CD8-positive, alpha-beta memory T cell (primary cell): ENCODE measurements around the gene PDIA6. TPM values are rescaled to one million over a fixed set of nuclear protein-coding genes. Genes with fewer than 3 reads are reported as not detected.

Source experiments
- CTCF ChIA-PET: fragments of 350-600 bp; sonication (Branson Sonifier 250); formaldehyde crosslinking; loops from one replicate; lab custom pipeline; 2021; ENCODE audit warnings: antibody characterized with exemption; lab: Charles Lee
- POLR2A ChIA-PET: fragments of 350-600 bp; sonication (Branson Sonifier 250); formaldehyde crosslinking; loops from one replicate; lab custom pipeline; 2021; ENCODE audit warnings: antibody characterized with exemption; lab: Charles Lee
- DNase-seq, 5 donors: peaks; one replicate each; pipeline versions ENCODE4 v3.0.0 to v3.0.0-alpha.2; 2020 to 2022; ENCODE audit warnings: mixed read lengths in 1 of 5
- H3K27ac ChIP-seq: one replicate; pipeline ENCODE4 v1.7.0; 2013; ENCODE audit warnings: low read depth, mild to moderate bottlenecking, low read length, moderate library complexity
- H3K27me3 ChIP-seq: 2 replicates; pipeline ENCODE4 v1.7.0; 2013; ENCODE audit warnings: low read length, mild to moderate bottlenecking; ENCODE audit not compliant: insufficient read depth, poor library complexity, severe bottlenecking
- H3K36me3 ChIP-seq: 2 replicates; pipeline ENCODE4 v1.7.0; 2013; ENCODE audit warnings: mild to moderate bottlenecking, low read length, moderate library complexity; ENCODE audit not compliant: insufficient read depth
- H3K4me1 ChIP-seq: 2 replicates; pipeline ENCODE4 v1.7.0; 2013; ENCODE audit warnings: mild to moderate bottlenecking, low read length, moderate library complexity; ENCODE audit not compliant: insufficient read depth
- H3K4me3 ChIP-seq: 2 replicates; pipeline ENCODE4 v1.7.0; 2013; ENCODE audit warnings: mild to moderate bottlenecking, low read length
- H3K9me3 ChIP-seq: 2 replicates; pipeline ENCODE4 v1.7.0; 2013; ENCODE audit warnings: mild to moderate bottlenecking, low read length
- H3K27ac Mint-ChIP-seq, 8 donors: one replicate each; pipeline ENCODE4 v1.8.0; 2020 to 2021; ENCODE audit warnings: mixed read lengths in 8 of 8, mild to moderate bottlenecking in 6 of 8, inconsistent platforms in 3 of 8, moderate library complexity in 3 of 8
- H3K27me3 Mint-ChIP-seq, 2 donors: one replicate each; pipeline ENCODE4 v1.8.0; 2020 to 2021; ENCODE audit warnings: mixed read lengths in 2 of 2, mild to moderate bottlenecking in 1 of 2, moderate library complexity in 1 of 2
- H3K36me3 Mint-ChIP-seq, 3 donors: one replicate each; pipeline ENCODE4 v1.8.0; 2020 to 2021; ENCODE audit warnings: mixed read lengths in 3 of 3, inconsistent platforms in 1 of 3, mild to moderate bottlenecking in 1 of 3
- H3K4me1 Mint-ChIP-seq, 3 donors: one replicate each; pipeline ENCODE4 v1.8.0; 2020 to 2021; ENCODE audit warnings: mixed read lengths in 3 of 3, inconsistent platforms in 1 of 3, mild to moderate bottlenecking in 1 of 3
- H3K4me3 Mint-ChIP-seq, 7 donors: one replicate each; pipeline ENCODE4 v1.8.0; 2020 to 2021; ENCODE audit warnings: mixed read lengths in 7 of 7, mild to moderate bottlenecking in 6 of 7, moderate library complexity in 4 of 7, inconsistent platforms in 2 of 7
- H3K9me3 Mint-ChIP-seq, 5 donors: one replicate each; pipeline ENCODE4 v1.8.0; 2020 to 2022; ENCODE audit warnings: mixed read lengths in 5 of 5, mild to moderate bottlenecking in 3 of 5, moderate library complexity in 2 of 5, inconsistent platforms in 1 of 5
- polyA plus RNA-seq: library from polyadenylated mRNA; unstranded; fragments of 300-500 nt; fragmentation: Illumina TruSeq; gene quantifications from one replicate; pipeline ENCODE4 v1.2.3, GENCODE V29; 2021
- total RNA-seq, 2 experiments: library from RNA; stranded (reverse); gene quantifications; one replicate each; pipeline ENCODE4 v1.2.3, GENCODE V29; 2021

PDIA6 gene
- total and polyA plus RNA-seq, 3 experiments from 2014 or later: 158 to 181 (median 178) TPM

DNA sequence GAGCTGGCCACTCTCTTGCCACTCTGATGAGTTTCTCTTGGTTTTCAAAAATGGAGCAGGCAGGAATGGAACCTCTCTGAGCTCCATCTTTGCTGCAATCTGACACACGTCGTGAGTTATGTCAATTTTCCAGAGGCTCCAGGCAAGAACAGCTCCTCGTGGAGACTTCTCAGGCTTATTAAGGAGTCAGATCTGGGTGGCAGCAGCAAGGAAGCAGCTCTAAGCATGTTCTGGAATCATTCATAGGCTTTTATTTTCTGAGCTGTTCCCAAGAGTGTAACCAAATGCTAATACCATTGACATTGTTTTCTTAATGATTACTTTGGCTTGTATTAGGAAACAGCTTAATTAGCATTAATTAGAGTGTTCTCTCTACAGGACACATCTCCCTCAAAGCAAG is 26.1 kb upstream of the PDIA6 start:
- Histone ChIP-seq H3K36me3 (no peaks in the 10 kb centered on the region), H3K27ac (no peak overlapping the region), H3K9me3 (peaks cover 8% of the 10 kb centered on the region), H3K4me3 (no peak overlapping the region), H3K27me3 (no peaks in the 10 kb centered on the region), H3K4me1 (peaks cover 6% of the 10 kb centered on the region)
- Mint-ChIP-seq H3K4me1 (no peaks in the 10 kb centered on the region), H3K36me3 (peaks cover 0 to 23% (median 2%) of the 10 kb centered on the region in 3 donors), H3K4me3 (no peak overlapping the region), H3K9me3 (peaks cover 20 to 31% (median 28%) of the 10 kb centered on the region in 5 donors), H3K27ac (no peak overlapping the region), H3K27me3 (peaks cover 21 to 45% of the 10 kb centered on the region in 2 donors)
- CTCF ChIA-PET: interaction anchor here (0.9 to 1.0 kb wide), 2 partner anchors 61 to 604 kb away, joined by 3 read pairs; no protein-coding TSS in a partner anchor
- POLR2A ChIA-PET: no interaction called here
- no peak for DNase-seq

DNA sequence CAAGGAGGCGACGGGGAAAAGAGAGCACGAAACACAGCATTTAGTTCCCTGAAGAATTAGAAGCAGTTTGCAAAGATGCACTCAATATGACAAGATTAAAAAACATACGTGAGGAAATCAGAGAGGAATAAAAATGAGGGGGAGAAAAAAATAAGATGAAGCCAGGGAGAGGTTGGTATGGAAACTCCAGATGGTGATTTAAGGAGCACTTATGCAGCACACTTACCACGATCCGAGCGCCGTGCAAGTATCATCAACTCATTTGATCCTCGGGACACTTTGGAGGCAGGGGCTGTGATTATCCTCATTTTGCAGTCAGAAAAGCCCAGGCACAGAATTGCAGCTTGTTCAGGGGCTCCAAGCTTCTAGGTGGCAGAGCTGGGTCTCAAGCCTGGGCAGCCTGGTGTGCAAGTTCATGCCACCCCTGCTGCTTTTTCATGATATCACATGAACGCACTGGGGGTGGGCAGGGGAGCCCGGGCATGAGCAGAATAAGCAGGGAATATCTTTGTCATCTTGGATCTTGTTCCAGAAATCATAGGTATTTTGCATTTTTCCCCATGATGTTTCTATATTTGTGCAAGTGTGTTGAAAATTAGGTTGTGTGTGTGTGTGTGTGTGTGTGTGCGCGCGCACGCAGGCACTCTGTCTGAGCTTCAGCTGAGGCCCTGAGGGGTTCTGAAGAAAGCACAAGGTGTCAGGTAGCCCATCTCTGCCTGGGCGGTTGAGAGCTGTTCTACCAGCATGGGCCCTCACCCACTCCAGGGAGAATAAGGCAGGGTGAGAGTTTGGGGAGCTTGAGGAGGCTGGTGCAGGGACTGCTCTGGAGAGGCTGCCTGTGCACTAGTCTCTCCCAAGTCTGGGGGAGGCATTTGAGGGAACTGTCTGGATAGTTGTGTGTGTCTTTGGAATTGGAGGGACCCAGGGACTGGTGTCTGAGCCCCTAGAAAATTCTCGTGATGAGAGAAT is 25.0 kb upstream of the PDIA6 start:
- Mint-ChIP-seq H3K4me3 (peak overlapping the region in 1 of 7 donors; percentile 69), H3K27me3 (peaks cover 22 to 40% of the 10 kb centered on the region in 2 donors), H3K27ac (no peak overlapping the region), H3K36me3 (peaks cover 0 to 19% (median 2%) of the 10 kb centered on the region in 3 donors), H3K4me1 (peaks cover 0 to under 1% (median under 1%) of the 10 kb centered on the region in 3 donors), H3K9me3 (peaks cover 20 to 30% (median 27%) of the 10 kb centered on the region in 5 donors)
- Histone ChIP-seq H3K27me3 (no peaks in the 10 kb centered on the region), H3K4me3 (no peak overlapping the region), H3K9me3 (peaks cover 8% of the 10 kb centered on the region), H3K4me1 (peaks cover 6% of the 10 kb centered on the region), H3K27ac (no peak overlapping the region), H3K36me3 (no peaks in the 10 kb centered on the region)
- DNase-seq: no peak
- CTCF ChIA-PET: interaction anchor here (0.6 to 9.2 kb wide), 2 partner anchors 63 to 289 kb away, joined by 3 to 231 read pairs; a partner anchor contains a TSS
- POLR2A ChIA-PET: no interaction called here

DNA sequence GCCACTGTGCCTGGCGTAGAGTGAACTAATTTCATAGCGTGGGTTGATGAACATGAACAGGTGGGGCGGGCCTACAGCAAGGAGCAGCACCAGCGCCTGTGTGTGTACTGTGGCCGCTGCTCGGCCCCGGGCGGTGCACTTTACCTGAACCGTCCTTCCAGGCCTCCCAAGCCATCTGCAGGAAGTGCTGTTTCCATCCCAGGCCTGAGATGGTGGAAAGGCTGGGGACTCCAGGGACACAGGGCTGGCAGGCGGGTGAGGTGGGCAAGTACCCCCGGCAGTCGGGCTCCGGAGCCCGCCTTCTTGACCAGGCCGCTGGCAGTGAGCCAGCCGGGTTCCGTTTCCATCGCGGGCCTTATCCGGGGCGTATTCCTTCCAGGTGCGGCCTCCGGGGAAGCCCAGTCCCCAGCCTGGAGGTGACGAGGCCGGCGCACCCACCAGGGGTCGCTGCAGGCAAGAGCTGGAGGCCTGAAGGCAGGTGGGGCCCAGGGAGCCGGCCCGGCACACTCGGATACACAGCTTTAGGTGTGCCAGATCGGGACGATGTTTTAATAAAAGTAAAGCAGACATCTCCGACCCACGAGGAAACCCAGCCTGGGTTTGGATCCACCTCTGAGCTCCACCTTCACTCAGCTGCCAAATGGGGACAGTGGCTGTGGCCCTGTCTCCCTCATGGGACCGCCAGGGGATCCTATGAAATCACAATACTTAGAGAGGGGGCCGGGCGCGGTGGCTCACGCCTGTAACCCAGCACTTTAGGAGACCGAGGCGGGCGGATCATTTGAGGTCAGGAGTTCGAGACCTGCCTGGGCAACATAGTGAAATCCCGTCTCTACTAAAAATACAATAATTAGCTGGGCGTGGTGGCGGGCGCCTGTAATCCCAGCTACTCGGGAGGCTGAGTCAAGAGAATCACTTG is 22.7 kb upstream of the PDIA6 start:
- Mint-ChIP-seq H3K9me3 (peaks cover 0 to 8% (median 5%) of the 10 kb centered on the region in 5 donors), H3K27ac (no peak overlapping the region), H3K4me1 (peaks cover 5 to 8% (median 5%) of the 10 kb centered on the region in 3 donors), H3K36me3 (no peaks in the 10 kb centered on the region), H3K27me3 (peaks cover 29 to 46% of the 10 kb centered on the region in 2 donors), H3K4me3 (no peak overlapping the region)
- Histone ChIP-seq H3K4me3 (no peak overlapping the region), H3K36me3 (no peaks in the 10 kb centered on the region), H3K27ac (no peak overlapping the region), H3K4me1 (peaks cover 9% of the 10 kb centered on the region), H3K9me3 (no peaks in the 10 kb centered on the region), H3K27me3 (no peaks in the 10 kb centered on the region)
- POLR2A ChIA-PET: no interaction called here
- DNase-seq: peak; percentile 51 to 76 (median 67)
- CTCF ChIA-PET: interaction anchor here (0.7 to 9.2 kb wide), 12 partner anchors 11 to 576 kb away, joined by 3 to 231 read pairs (median 4); partner anchors contain the start of gene SLC66A3

DNA sequence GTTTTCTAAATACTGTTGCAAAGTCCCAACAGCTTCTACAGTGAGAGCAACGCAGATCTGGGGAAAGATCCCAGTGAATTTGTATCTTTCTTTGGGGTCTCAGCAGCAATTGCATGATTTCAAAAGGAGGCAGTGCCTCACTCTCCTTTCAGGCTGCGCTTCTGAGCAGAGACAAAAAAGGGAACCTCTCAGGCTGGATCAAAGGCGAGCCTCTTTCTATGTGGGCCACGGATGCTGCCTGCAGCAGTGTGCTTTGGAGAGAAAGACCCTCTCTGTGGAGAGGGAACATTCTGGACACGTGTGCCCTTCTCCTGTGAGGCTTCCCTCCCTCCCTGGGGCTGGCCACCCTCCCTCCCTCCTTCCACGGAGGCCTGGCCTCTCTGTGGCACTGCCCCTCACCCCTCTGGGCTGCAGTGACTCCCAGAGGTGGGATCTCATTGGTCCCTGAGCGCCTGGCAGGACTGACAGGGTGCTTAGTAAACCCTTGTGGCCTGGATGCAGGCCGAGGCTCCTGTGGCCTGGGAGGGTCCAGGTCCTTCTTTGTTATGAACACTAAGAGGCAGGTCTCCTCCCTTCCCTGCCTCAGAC is 21.6 kb upstream of the PDIA6 start:
- Mint-ChIP-seq H3K27ac (no peak overlapping the region), H3K9me3 (no peaks in the 10 kb centered on the region), H3K36me3 (no peaks in the 10 kb centered on the region), H3K27me3 (peaks cover 20 to 48% of the 10 kb centered on the region in 2 donors), H3K4me3 (no peak overlapping the region), H3K4me1 (peaks cover 5 to 8% (median 5%) of the 10 kb centered on the region in 3 donors)
- no peak for DNase-seq
- Histone ChIP-seq H3K4me1 (peaks cover 9% of the 10 kb centered on the region), H3K4me3 (no peak overlapping the region), H3K36me3 (no peaks in the 10 kb centered on the region), H3K27me3 (no peaks in the 10 kb centered on the region), H3K9me3 (no peaks in the 10 kb centered on the region), H3K27ac (no peak overlapping the region)
- POLR2A ChIA-PET: no interaction called here
- CTCF ChIA-PET: interaction anchor here (0.8 to 9.2 kb wide), 5 partner anchors 10 to 292 kb away, joined by 3 to 231 read pairs (median 4); a partner anchor contains a TSS

DNA sequence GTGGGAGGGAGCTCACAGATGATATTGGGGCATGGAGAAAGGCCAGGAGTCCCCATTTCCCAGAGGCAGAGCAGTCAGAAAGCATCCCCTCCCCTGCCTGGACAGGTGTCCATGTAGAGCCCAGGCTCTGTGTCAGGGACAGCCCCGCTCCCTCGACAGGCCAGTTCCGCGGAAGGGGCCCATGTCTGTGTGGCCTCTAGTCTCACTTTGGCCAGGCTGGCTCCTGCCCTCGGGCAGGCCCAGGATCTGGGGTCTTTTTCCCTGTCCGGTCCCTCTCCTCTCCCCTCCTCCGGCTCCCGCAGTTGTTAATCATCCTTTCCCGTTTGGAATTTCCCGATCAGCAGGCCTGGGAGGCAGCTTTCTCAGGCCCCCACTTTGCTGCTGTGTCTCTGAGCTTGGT is 20.4 kb upstream of the PDIA6 start:
- Histone ChIP-seq H3K4me3 (no peak overlapping the region), H3K4me1 (peaks cover 9% of the 10 kb centered on the region), H3K36me3 (no peaks in the 10 kb centered on the region), H3K9me3 (no peaks in the 10 kb centered on the region), H3K27ac (no peak overlapping the region), H3K27me3 (no peaks in the 10 kb centered on the region)
- no peaks in the 10 kb centered on the region for H3K36me3 Mint-ChIP-seq
- H3K27me3 Mint-ChIP-seq: peaks cover 17 to 43% of the 10 kb centered on the region in 2 donors
- no peak overlapping the region for H3K4me3 Mint-ChIP-seq
- H3K4me1 Mint-ChIP-seq: peaks cover 5 to 8% (median 5%) of the 10 kb centered on the region in 3 donors
- H3K27ac Mint-ChIP-seq: no peak overlapping the region
- DNase-seq: no peak
- no peaks in the 10 kb centered on the region for H3K9me3 Mint-ChIP-seq
- CTCF ChIA-PET: interaction anchor here (0.6 to 9.2 kb wide), 22 partner anchors 9 to 751 kb away, joined by 3 to 231 read pairs (median 4); partner anchors contain the start of gene PDIA6
- POLR2A ChIA-PET: no interaction called here

DNA sequence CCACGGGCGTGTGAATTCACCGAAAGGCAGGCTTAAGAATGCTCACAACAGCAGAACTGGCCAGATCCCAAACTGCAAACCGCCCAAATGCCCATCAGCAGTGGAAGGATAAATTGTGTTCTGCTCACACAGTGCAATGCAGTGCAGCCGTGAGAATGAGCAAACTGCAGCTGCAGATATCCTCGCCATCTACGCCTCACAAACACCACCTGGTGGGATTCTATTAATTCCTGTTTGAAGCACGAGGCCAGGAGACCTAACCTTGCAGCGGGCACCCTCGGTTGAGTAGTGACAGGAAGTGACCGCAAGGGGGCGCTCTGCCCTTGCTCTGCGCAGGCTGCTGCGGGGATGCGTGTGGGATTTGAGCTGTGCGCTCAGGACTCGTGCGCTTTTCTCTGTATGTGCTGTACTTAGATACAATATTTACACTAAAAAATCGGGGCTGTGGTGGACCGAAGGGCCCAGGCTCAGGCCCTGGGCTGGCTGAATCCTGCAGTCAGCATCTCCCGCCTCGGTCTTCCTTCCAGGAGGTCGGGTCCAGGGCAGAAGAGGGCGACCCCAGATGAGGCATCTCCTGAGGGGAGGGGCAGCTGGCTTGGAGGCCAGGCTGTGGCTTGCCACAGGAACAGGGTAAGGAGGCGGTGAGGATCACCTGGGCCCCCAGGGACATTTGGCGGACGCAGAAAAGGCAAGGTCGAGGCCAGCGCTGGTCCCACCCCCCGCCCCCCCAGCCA is 19.8 kb upstream of the PDIA6 start:
- POLR2A ChIA-PET: interaction anchor here (0.8 kb wide), 1 partner anchor 20 kb away, joined by 3 read pairs; the partner anchor contains the start of gene PDIA6
- Histone ChIP-seq H3K9me3 (no peaks in the 10 kb centered on the region), H3K27me3 (no peaks in the 10 kb centered on the region), H3K4me3 (no peak overlapping the region), H3K4me1 (peaks cover 9% of the 10 kb centered on the region), H3K27ac (no peak overlapping the region), H3K36me3 (no peaks in the 10 kb centered on the region)
- no peaks in the 10 kb centered on the region for H3K36me3 Mint-ChIP-seq
- peak overlapping the region in 1 of 8 donors; percentile 50 for H3K27ac Mint-ChIP-seq
- peak overlapping the region in 3 of 7 donors; percentile 13 to 51 (median 23) for H3K4me3 Mint-ChIP-seq
- H3K4me1 Mint-ChIP-seq: peaks cover 5 to 8% (median 5%) of the 10 kb centered on the region in 3 donors
- peak; percentile 67 to 83 (median 72) for DNase-seq
- CTCF ChIA-PET: interaction anchor here (0.6 to 9.2 kb wide), 22 partner anchors 8 to 752 kb away, joined by 3 to 231 read pairs (median 4); partner anchors contain the start of gene PDIA6
- H3K27me3 Mint-ChIP-seq: peaks cover 15 to 41% of the 10 kb centered on the region in 2 donors
- H3K9me3 Mint-ChIP-seq: no peaks in the 10 kb centered on the region
